CD14-positive monocyte (primary cell): ENCODE measurements around the gene USPL1. TPM values are rescaled to one million over a fixed set of nuclear protein-coding genes. Genes with fewer than 3 reads are reported as not detected.

Source experiments
- DNase-seq, 3 donors: peaks; one replicate each; pipeline ENCODE4 v3.0.0-alpha.2; 2011 to 2022
- H2AFZ ChIP-seq: 2 replicates; pipeline ENCODE4 v1.6.0; 2012; ENCODE audit warnings: mild to moderate bottlenecking, low read depth, low read length, inconsistent platforms; ENCODE audit not compliant: insufficient read depth, poor library complexity, severe bottlenecking
- H3K27ac ChIP-seq, 2 donors: 1 replicate in 1 of 2; 2 replicates in 1 of 2; pipeline ENCODE4 v1.5.1; 2012 to 2013; ENCODE audit warnings: low read length in 2 of 2, control low read depth in 1 of 2, inconsistent platforms in 1 of 2, low read depth in 1 of 2, mild to moderate bottlenecking in 1 of 2
- H3K27me3 ChIP-seq, 2 donors: one replicate each; pipeline versions ENCODE4 v1.6.0 to v1.6.1; 2011 to 2013; ENCODE audit warnings: low read length in 2 of 2; ENCODE audit not compliant: control insufficient read depth in 2 of 2, insufficient read depth in 2 of 2
- H3K36me3 ChIP-seq, 2 donors: replicated peaks in 1 of 2; 1 replicate in 1 of 2; 2 replicates in 1 of 2; pipeline versions ENCODE4 v1.5.1 to v1.6.1; 2012 to 2013; ENCODE audit warnings: low read length in 2 of 2, control low read depth in 1 of 2, inconsistent platforms in 1 of 2, mild to moderate bottlenecking in 1 of 2; ENCODE audit not compliant: insufficient read depth in 2 of 2, control insufficient read depth in 1 of 2
- H3K4me1 ChIP-seq, 2 donors: 1 replicate in 1 of 2; 2 replicates in 1 of 2; pipeline versions ENCODE4 v1.5.1 to v1.6.1; 2012 to 2013; ENCODE audit warnings: low read length in 2 of 2, control low read depth in 1 of 2, inconsistent platforms in 1 of 2, mild to moderate bottlenecking in 1 of 2, moderate library complexity in 1 of 2; ENCODE audit not compliant: insufficient read depth in 2 of 2, control insufficient read depth in 1 of 2
- H3K4me2 ChIP-seq: replicated peaks from 2 replicates; pipeline ENCODE3; 2012; ENCODE audit warnings: low read length, moderate library complexity, mild to moderate bottlenecking; ENCODE audit not compliant: poor library complexity, severe bottlenecking; ENCODE audit errors: extremely low read depth
- H3K4me3 ChIP-seq, 3 experiments: fragments of 200-600 bp in 1 of 3; sonication (generic) in 1 of 3; replicated peaks in 1 of 3; 1 replicate in 2 of 3; 2 replicates in 1 of 3; pipeline ENCODE4 v1.5.1; 2011 to 2013; ENCODE audit warnings: low read length in 3 of 3, mild to moderate bottlenecking in 3 of 3, control low read depth in 2 of 3, low read depth in 2 of 3, inconsistent platforms in 1 of 3, moderate library complexity in 1 of 3
- H3K79me2 ChIP-seq: 2 replicates; pipeline ENCODE4 v1.6.0; 2012; ENCODE audit warnings: mild to moderate bottlenecking, control low read depth, inconsistent platforms, low read length, moderate library complexity; ENCODE audit not compliant: insufficient read depth
- H3K9ac ChIP-seq: 2 replicates; pipeline ENCODE4 v1.6.0; 2017; ENCODE audit warnings: low read length, mild to moderate bottlenecking; ENCODE audit not compliant: insufficient read depth, poor library complexity, severe bottlenecking
- H3K9me3 ChIP-seq, 2 donors: replicated peaks in 1 of 2; 1 replicate in 1 of 2; 2 replicates in 1 of 2; pipeline versions ENCODE4 v1.5.1 to v1.6.1; 2012 to 2013; ENCODE audit warnings: low read length in 2 of 2, control low read depth in 1 of 2; ENCODE audit not compliant: control insufficient read depth in 1 of 2, insufficient read depth in 1 of 2
- H4K20me1 ChIP-seq: 2 replicates; pipeline ENCODE4 v1.6.0; 2012; ENCODE audit warnings: mild to moderate bottlenecking, low read length, control low read depth, moderate library complexity; ENCODE audit not compliant: insufficient read depth
- H3K27ac Mint-ChIP-seq, 7 donors: one replicate each; pipeline ENCODE4 v1.8.0; 2020; ENCODE audit warnings: mild to moderate bottlenecking in 7 of 7, mixed read lengths in 7 of 7, moderate library complexity in 6 of 7, inconsistent platforms in 2 of 7
- H3K27me3 Mint-ChIP-seq, 3 donors: one replicate each; pipeline ENCODE4 v1.8.0; 2021 to 2022; ENCODE audit warnings: low read depth in 3 of 3, mild to moderate bottlenecking in 3 of 3, mixed read lengths in 3 of 3, moderate library complexity in 3 of 3, inconsistent platforms in 1 of 3
- H3K36me3 Mint-ChIP-seq, 2 donors: one replicate each; pipeline ENCODE4 v1.8.0; 2020; ENCODE audit warnings: mixed read lengths in 2 of 2, inconsistent platforms in 1 of 2, mild to moderate bottlenecking in 1 of 2
- H3K4me1 Mint-ChIP-seq: one replicate; pipeline ENCODE4 v1.8.0; 2020; ENCODE audit warnings: mild to moderate bottlenecking, mixed read lengths
- H3K4me3 Mint-ChIP-seq, 2 donors: one replicate each; pipeline ENCODE4 v1.8.0; 2020; ENCODE audit warnings: mild to moderate bottlenecking in 2 of 2, mixed read lengths in 2 of 2, moderate library complexity in 1 of 2
- H3K9me3 Mint-ChIP-seq, 7 donors: one replicate each; pipeline ENCODE4 v1.8.0; 2020 to 2022; ENCODE audit warnings: mixed read lengths in 7 of 7, mild to moderate bottlenecking in 6 of 7, moderate library complexity in 6 of 7, inconsistent platforms in 2 of 7
- CTCF ChIP-seq: fragments of 200-600 bp; IDR thresholded peaks from one replicate; pipeline ENCODE4 v1.8.0; 2022; ENCODE audit warnings: antibody characterized with exemption, mild to moderate bottlenecking
- WGBS: methylation state at CpG from one replicate; pipeline ENCODE4 v1.1.5; 2013; ENCODE audit warnings: missing lambda C conversion rate; ENCODE audit not compliant: insufficient coverage; 5-methylcytosine and 5-hydroxymethylcytosine counted together
- intact Hi-C, 2 donors: fragments of 100-400 bp; cut with micrococcal nuclease; formaldehyde crosslinking; loops; one replicate each; pipeline versions ENCODE4 v1.15.0 to v1.15.1; 2023
- polyA plus RNA-seq, 3 donors: library from polyadenylated mRNA; depleted of rRNA in 1 of 3; unstranded in 2 of 3; stranded (reverse) in 1 of 3; fragments of 300-500 nt in 2 of 3; fragments of >200 nt in 1 of 3; fragmentation: Illumina TruSeq in 2 of 3; gene quantifications; 1 replicate in 2 of 3; 2 replicates in 1 of 3; pipeline ENCODE4 v1.2.3, GENCODE V29; 2012 to 2021

USPL1 gene
- polyA plus RNA-seq, 3 donors = 3.9 to 20.5 (median 5.5) TPM

- Histone ChIP-seq H3K4me3 (no peak overlapping the region), H3K9me3 (no peaks in the 10 kb centered on the region), H4K20me1 (no peaks in the 10 kb centered on the region), H3K79me2 (no peaks in the 10 kb centered on the region), H2AFZ (no peak overlapping the region), H3K9ac (no peak overlapping the region), H3K4me1 (peaks cover 24% of the 10 kb centered on the region in 2 donors), H3K4me2 (no peak overlapping the region), H3K27me3 (no peaks in the 10 kb centered on the region), H3K36me3 (no peaks in the 10 kb centered on the region), H3K27ac (no peak overlapping the region)
- peaks cover 29% of the 10 kb centered on the region for H3K4me1 Mint-ChIP-seq
- H3K9me3 Mint-ChIP-seq = peaks cover 0 to 2% (median 0%) of the 10 kb centered on the region in 7 donors
- DNase-seq = peak; percentile 27 to 42 (median 33)
- WGBS = 0% methylated on average over 1 of the region's 3 CpGs
- intact Hi-C loops = loop anchor here (2.0 to 10.0 kb wide), 4 partner anchors 37 to 127 kb away; partner anchors contain the start of gene ALOX5AP (in 1 of the 2)
- no peak for TF ChIP-seq CTCF
- peak overlapping the region in 3 of 7 donors; percentile 30 to 61 (median 37) for H3K27ac Mint-ChIP-seq
- H3K27me3 Mint-ChIP-seq = peaks cover 0 to 5% (median 2%) of the 10 kb centered on the region in 3 donors
- no peak overlapping the region for H3K4me3 Mint-ChIP-seq
- H3K36me3 Mint-ChIP-seq = no peaks in the 10 kb centered on the region
Observed at GRCh38 chr13:30675717-30676116, 58.0 kb downstream of the USPL1 start.

DNA sequence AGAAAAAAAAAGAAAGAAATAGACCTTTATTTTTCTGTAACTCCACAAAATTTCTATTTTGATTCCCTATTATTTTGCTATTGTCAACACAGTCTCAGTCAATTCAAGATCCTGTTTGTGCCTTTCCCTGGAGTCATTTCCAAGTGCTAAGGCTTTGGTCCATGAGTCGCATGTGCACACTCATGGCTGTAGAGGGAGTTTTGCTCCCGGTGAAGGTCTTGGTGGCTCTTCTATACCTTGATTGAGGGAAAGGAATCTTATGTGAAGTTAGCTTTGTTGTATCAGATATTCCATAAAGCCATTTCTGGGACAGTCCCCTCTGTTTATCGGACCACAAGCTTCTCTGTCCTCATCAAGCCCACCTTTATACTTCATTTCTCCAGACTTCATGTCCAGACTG, 59.0 kb downstream of the USPL1 start:
- no peak for TF ChIP-seq CTCF
- Histone ChIP-seq H3K4me1 (peaks cover 30% of the 10 kb centered on the region in 2 donors), H3K4me2 (no peak overlapping the region), H4K20me1 (no peaks in the 10 kb centered on the region), H2AFZ (no peak overlapping the region), H3K27me3 (peaks cover 0 to 2% of the 10 kb centered on the region in 2 donors), H3K27ac (no peak overlapping the region), H3K4me3 (no peak overlapping the region), H3K9ac (no peak overlapping the region), H3K36me3 (no peaks in the 10 kb centered on the region), H3K9me3 (no peaks in the 10 kb centered on the region), H3K79me2 (no peaks in the 10 kb centered on the region)
- H3K36me3 Mint-ChIP-seq = no peaks in the 10 kb centered on the region
- H3K9me3 Mint-ChIP-seq = peaks cover 0 to 2% (median 0%) of the 10 kb centered on the region in 7 donors
- peaks cover 0 to 7% (median 0%) of the 10 kb centered on the region in 3 donors for H3K27me3 Mint-ChIP-seq
- DNase-seq = peak in 1 of 3 donors; percentile 31
- intact Hi-C loops = loop anchor here (5.0 to 10.0 kb wide), 3 partner anchors 36 to 126 kb away; partner anchors contain the start of gene ALOX5AP (in 1 of the 2)
- H3K4me1 Mint-ChIP-seq = peaks cover 31% of the 10 kb centered on the region
- H3K4me3 Mint-ChIP-seq = no peak overlapping the region
- WGBS = no CpG with 5 or more reads among the region's 3 CpGs
- no peak overlapping the region for H3K27ac Mint-ChIP-seq
